Transverse colon (tissue), 3 donors: ENCODE data around the gene EVI5L.

ENCODE experiments used
- EP300 ChIP-seq: sonication (generic); formaldehyde crosslinking; IDR thresholded peaks from one replicate; pipeline ENCODE4 v1.6.1; 2017; ENCODE audit warnings: antibody characterized with exemption, low read depth
- TF ChIP-seq, protein P1 (sequence below), 5 experiments: fragments of 200-600 bp in 3 of 5; fragments of 450-650 bp in 2 of 5; sonication (generic) in 3 of 5; IDR thresholded peaks; 1 replicate in 2 of 5; 2 replicates in 3 of 5; pipeline ENCODE4 v1.5.1; 2016 to 2017; ENCODE audit warnings: antibody characterized with exemption in 5 of 5, inconsistent platforms in 3 of 5, mild to moderate bottlenecking in 2 of 5, moderate library complexity in 1 of 5

DNA sequence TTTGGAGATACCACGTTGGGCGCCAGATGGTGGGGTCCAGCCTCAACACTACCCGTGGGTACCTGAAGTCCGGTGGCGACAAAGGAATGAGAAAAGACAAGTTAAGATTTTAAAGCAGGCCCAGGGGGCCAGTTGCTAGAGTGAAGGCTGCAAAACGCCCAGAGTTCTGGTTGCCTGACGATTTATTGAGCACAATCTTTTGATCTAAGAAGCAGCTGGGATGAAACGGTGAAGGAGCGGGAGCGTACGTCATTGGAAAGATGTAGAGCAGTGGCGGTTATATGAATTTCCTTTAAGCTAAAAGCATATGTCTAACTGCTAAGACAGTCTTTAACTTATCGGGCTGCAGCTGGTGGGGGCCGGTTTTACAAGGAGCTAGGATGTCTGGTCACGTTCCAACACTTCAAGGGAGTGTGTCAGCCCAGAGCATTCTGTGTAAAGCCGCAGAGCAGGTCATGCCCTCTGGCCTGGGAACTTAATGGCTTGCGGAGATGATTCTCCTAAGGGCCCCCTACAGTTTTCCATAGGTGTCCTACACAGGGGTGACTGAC, 28.9 kb upstream of the EVI5L start:
- TF ChIP-seq, protein P1, sequence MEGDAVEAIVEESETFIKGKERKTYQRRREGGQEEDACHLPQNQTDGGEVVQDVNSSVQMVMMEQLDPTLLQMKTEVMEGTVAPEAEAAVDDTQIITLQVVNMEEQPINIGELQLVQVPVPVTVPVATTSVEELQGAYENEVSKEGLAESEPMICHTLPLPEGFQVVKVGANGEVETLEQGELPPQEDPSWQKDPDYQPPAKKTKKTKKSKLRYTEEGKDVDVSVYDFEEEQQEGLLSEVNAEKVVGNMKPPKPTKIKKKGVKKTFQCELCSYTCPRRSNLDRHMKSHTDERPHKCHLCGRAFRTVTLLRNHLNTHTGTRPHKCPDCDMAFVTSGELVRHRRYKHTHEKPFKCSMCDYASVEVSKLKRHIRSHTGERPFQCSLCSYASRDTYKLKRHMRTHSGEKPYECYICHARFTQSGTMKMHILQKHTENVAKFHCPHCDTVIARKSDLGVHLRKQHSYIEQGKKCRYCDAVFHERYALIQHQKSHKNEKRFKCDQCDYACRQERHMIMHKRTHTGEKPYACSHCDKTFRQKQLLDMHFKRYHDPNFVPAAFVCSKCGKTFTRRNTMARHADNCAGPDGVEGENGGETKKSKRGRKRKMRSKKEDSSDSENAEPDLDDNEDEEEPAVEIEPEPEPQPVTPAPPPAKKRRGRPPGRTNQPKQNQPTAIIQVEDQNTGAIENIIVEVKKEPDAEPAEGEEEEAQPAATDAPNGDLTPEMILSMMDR (IDR thresholded peaks at IDR 0.05): no peak
- TF ChIP-seq EP300: no peak
